H1 (cell line): Measurements from ENCODE around the gene CCDC40.

Experiments used
- CTCF ChIP-seq, 3 experiments: IDR thresholded peaks; 1 replicate in 2 of 3; 2 replicates in 1 of 3; pipeline versions ENCODE4 v1.5.1 to v1.6.1; 2011; ENCODE audit warnings: low read length in 3 of 3, mild to moderate bottlenecking in 3 of 3, inconsistent platforms in 2 of 3, low read depth in 1 of 3, moderate library complexity in 1 of 3; ENCODE audit not compliant: insufficient read depth in 1 of 3; ENCODE audit errors: control extremely low read depth in 1 of 3
- EZH2 ChIP-seq: fragments of 200-600 bp; sonication (generic); IDR thresholded peaks from 2 replicates; pipeline ENCODE4 v1.7.1; 2012; ENCODE audit warnings: low read depth, mild to moderate bottlenecking, moderate library complexity, low read length, inconsistent platforms; ENCODE audit not compliant: severe bottlenecking
- RXRA ChIP-seq: IDR thresholded peaks from 2 replicates; pipeline ENCODE4 v1.6.1; 2011; ENCODE audit warnings: low read depth, mild to moderate bottlenecking, low read length, moderate library complexity; ENCODE audit not compliant: insufficient read depth
- SP2 ChIP-seq: IDR thresholded peaks from 2 replicates; pipeline ENCODE4 v1.6.1; 2012; ENCODE audit warnings: mild to moderate bottlenecking, low read length, inconsistent platforms

GRCh38 chr17:80116921-80117380, 80.5 kb downstream of the CCDC40 start:
- TF ChIP-seq CTCF (IDR thresholded peaks at IDR 0.05; ENCODE audit: control extremely low read depth in 1 of 3, insufficient read depth in 1 of 3, low read depth in 1 of 3, low read length in 3 of 3) = no peak
- TF ChIP-seq RXRA = no peak
- TF ChIP-seq EZH2 = no peak
- no peak for TF ChIP-seq SP2
